Astrocyte (in vitro differentiated cells and primary cell): Measurements from ENCODE around the gene SLC39A2.

ENCODE experiments used
- EZH2 ChIP-seq: IDR thresholded peaks from 2 replicates; pipeline ENCODE4 v1.6.1; 2012; ENCODE audit warnings: mild to moderate bottlenecking, low read length, inconsistent platforms; ENCODE audit not compliant: insufficient read depth
- TF ChIP-seq, protein P1 (sequence below): IDR thresholded peaks from 2 replicates; pipeline ENCODE4 v1.5.1; 2011; ENCODE audit warnings: low read depth, mild to moderate bottlenecking, inconsistent platforms, low read length, moderate library complexity; ENCODE audit not compliant: insufficient read depth

DNA sequence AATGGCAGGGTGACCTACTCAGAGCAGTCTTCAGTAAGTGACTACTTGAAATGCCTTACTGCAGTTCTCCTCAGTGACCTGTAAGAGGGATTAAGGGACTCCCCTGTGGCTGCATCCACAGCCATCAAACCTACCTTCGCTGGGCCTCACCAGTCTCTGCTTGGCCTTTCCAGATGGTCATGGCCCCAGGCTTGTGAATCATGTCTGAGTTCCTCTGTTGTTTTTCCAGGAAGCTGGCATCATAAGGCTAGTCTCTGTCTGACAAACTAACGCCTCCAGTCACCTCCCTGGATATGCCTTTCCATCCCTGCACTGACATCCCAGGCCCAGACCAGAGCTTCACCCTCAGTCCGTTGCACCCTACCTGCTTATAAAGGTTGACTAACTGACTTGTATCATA lies 29.8 kb upstream of the SLC39A2 start:
- TF ChIP-seq, protein P1, sequence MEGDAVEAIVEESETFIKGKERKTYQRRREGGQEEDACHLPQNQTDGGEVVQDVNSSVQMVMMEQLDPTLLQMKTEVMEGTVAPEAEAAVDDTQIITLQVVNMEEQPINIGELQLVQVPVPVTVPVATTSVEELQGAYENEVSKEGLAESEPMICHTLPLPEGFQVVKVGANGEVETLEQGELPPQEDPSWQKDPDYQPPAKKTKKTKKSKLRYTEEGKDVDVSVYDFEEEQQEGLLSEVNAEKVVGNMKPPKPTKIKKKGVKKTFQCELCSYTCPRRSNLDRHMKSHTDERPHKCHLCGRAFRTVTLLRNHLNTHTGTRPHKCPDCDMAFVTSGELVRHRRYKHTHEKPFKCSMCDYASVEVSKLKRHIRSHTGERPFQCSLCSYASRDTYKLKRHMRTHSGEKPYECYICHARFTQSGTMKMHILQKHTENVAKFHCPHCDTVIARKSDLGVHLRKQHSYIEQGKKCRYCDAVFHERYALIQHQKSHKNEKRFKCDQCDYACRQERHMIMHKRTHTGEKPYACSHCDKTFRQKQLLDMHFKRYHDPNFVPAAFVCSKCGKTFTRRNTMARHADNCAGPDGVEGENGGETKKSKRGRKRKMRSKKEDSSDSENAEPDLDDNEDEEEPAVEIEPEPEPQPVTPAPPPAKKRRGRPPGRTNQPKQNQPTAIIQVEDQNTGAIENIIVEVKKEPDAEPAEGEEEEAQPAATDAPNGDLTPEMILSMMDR: no peak
- no peak for TF ChIP-seq EZH2
